RWPE2 (cell line): Measurements from ENCODE around the gene ADAMTS16.

ENCODE experiments used
- ATAC-seq: fragments of 200-7000 bp; cut with Tn5 transposase; 3 replicates; pipeline ENCODE4 v1.9.1; 2021; ENCODE audit warnings: low read depth
- DNase-seq: peaks from one replicate; pipeline ENCODE4 v3.0.0-alpha.2; 2020; ENCODE audit warnings: low spot score
- H3K27ac ChIP-seq: fragments of 450-650 bp; 2 replicates; pipeline ENCODE4 v1.5.1; 2017; ENCODE audit warnings: mild to moderate bottlenecking; ENCODE audit not compliant: poor library complexity, severe bottlenecking
- H3K27me3 ChIP-seq: fragments of 250-450 bp; sonication (Bioruptor Pico); 2 replicates; pipeline ENCODE4 v1.5.1; 2021; ENCODE audit warnings: mild to moderate bottlenecking, moderate library complexity; ENCODE audit not compliant: insufficient read depth, poor library complexity, severe bottlenecking
- H3K36me3 ChIP-seq: fragments of 250-450 bp; sonication (Bioruptor Pico); 2 replicates; pipeline ENCODE4 v1.5.1; 2020; ENCODE audit warnings: low read depth, mild to moderate bottlenecking, moderate library complexity
- H3K4me1 ChIP-seq: fragments of 250-450 bp; sonication (Bioruptor Pico); 2 replicates; pipeline ENCODE4 v1.5.1; 2021; ENCODE audit warnings: mild to moderate bottlenecking, moderate library complexity; ENCODE audit not compliant: insufficient read depth, poor library complexity, severe bottlenecking
- H3K4me3 ChIP-seq: fragments of 250-450 bp; sonication (Bioruptor Pico); 2 replicates; pipeline ENCODE4 v1.5.1; 2021; ENCODE audit warnings: mild to moderate bottlenecking, moderate library complexity; ENCODE audit not compliant: severe bottlenecking
- H3K9me3 ChIP-seq: fragments of 250-450 bp; sonication (Bioruptor Pico); 2 replicates; pipeline ENCODE4 v1.5.1; 2021; ENCODE audit warnings: mild to moderate bottlenecking, moderate library complexity; ENCODE audit not compliant: severe bottlenecking
- TF ChIP-seq, protein P1 (sequence below): fragments of 450-650 bp; IDR thresholded peaks from one replicate; pipeline ENCODE4 v1.5.1; 2017; ENCODE audit warnings: mild to moderate bottlenecking, moderate library complexity; ENCODE audit not compliant: poor library complexity, severe bottlenecking

The ADAMTS16 gene

DNA sequence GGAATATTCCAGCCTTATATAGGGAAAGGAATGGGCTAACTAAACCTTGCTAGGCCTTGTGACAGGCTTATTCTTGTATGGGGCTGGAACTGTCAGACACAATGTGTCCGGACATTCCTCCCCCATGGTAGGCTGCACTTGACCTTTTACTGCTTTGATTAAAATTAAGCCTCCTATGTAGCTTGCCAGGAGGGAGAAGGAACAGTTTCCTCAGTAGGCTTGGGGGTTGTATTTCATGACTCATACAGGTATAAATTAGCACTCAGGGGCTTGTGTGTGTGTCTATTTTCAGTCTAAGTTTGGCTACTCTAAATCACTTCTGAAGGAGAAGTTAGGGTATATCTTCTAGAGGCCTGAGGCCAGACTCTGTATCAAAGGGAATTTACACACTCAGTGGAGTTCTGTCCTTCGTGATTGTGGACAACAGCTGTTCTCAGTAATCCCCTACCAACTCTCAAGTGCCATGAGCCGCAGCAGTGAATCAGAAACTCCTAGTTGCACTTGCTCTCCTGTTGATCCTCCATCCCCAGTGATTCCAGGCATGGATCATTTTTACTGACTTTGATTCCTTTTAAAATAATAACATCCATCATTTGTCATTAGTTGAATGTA lies 16.4 kb downstream of the ADAMTS16 start:
- DNase-seq (no peak), ATAC-seq (no peak)
- TF ChIP-seq, protein P1, sequence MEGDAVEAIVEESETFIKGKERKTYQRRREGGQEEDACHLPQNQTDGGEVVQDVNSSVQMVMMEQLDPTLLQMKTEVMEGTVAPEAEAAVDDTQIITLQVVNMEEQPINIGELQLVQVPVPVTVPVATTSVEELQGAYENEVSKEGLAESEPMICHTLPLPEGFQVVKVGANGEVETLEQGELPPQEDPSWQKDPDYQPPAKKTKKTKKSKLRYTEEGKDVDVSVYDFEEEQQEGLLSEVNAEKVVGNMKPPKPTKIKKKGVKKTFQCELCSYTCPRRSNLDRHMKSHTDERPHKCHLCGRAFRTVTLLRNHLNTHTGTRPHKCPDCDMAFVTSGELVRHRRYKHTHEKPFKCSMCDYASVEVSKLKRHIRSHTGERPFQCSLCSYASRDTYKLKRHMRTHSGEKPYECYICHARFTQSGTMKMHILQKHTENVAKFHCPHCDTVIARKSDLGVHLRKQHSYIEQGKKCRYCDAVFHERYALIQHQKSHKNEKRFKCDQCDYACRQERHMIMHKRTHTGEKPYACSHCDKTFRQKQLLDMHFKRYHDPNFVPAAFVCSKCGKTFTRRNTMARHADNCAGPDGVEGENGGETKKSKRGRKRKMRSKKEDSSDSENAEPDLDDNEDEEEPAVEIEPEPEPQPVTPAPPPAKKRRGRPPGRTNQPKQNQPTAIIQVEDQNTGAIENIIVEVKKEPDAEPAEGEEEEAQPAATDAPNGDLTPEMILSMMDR, result no peak
- peaks cover 8% of the 10 kb centered on the region for H3K4me1 ChIP-seq
- H3K4me3 ChIP-seq, result no peak overlapping the region
- no peaks in the 10 kb centered on the region for H3K36me3 ChIP-seq
- H3K27ac ChIP-seq, result no peak overlapping the region
- no peaks in the 10 kb centered on the region for H3K27me3 ChIP-seq
- H3K9me3 ChIP-seq, result no peaks in the 10 kb centered on the region

DNA sequence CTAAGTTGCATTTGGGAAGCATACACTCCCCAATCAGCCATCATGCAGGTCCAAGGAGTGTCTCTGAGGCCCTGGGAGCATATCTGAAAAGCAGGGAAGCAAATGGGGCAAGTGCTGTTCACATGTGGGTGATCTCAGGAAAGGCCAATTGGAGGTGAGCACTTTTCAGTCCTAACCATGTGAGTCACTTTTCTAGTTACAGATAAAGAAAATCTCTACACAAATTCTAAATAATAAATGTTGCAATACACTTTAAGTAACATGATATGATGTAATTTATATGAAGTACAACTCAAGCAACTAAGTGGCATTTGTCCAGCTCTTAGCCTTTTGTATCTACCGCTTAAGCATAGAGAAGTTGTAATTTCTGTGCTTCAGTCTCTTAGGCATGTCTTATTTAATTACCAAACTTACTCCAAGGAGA lies 18.4 kb downstream of the ADAMTS16 start:
- Histone ChIP-seq H3K27ac (no peak overlapping the region), H3K4me1 (peaks cover 8% of the 10 kb centered on the region), H3K4me3 (no peak overlapping the region), H3K27me3 (no peaks in the 10 kb centered on the region), H3K36me3 (no peaks in the 10 kb centered on the region), H3K9me3 (no peaks in the 10 kb centered on the region)
- DNase-seq (no peak), ATAC-seq (peak; percentile 73)
- TF ChIP-seq, protein P1, result no peak

DNA sequence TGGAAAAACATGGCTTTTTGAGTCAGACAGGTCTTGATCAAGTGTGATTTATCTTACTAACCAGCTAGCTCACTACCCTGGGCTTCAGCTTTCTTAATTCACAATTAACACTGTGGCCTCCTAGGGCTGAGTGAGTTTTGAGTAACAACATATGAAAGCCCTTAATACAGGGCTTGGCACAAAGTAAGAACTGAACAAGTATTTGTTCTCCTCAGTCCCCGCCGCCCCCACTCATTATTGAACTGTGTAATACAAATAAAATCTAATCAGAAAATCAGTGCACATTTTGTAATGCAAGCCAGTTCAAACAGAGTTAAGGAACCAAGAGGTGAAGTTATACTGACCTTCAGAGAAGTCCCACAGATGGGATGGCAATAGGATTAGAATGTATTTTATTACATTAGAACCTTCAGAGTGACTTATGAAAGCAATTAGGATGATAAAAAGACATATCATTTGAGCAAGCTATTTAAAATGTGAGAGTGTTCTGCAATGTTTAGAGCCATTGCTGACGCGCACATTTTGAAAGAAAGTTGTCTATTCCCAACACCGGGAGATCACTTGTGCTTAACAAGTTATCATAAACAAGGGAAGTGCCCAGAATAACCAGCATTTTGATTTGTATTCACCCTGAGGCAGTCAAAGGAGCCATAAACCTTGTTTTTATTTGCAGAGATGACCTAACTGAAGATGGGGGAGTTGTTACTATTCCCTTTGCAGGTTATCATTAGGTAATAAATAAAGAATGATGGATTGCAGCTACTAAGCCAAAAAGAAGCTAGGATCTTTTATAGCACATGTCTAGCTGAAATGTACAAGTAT lies 19.4 kb downstream of the ADAMTS16 start:
- TF ChIP-seq, protein P1, result no peak
- H3K4me1 ChIP-seq, result peaks cover 8% of the 10 kb centered on the region
- H3K36me3 ChIP-seq, result no peaks in the 10 kb centered on the region
- no peak for ATAC-seq
- H3K4me3 ChIP-seq, result no peak overlapping the region
- no peak overlapping the region for H3K27ac ChIP-seq
- DNase-seq, result no peak
- H3K9me3 ChIP-seq, result no peaks in the 10 kb centered on the region
- no peaks in the 10 kb centered on the region for H3K27me3 ChIP-seq

DNA sequence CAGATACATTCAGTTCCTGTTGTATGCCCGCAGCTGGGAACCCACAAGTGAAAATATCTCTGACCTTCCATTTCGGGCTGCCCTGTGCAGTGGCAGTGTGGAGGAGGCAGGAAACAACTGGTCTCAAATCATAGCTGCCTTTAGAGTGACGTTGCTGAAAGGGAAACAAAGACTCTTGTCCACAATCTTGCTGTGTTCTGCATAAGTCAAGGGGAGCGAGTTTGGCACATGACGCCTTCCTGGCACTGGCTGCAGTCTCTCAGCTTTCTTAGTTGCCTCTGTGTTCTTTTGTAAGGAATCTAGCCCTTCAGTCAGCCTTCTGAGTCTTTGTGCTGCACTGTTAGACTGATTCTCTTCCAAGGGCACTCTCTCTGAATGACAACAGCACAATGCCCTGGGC lies 24.0 kb downstream of the ADAMTS16 start:
- Histone ChIP-seq H3K27me3 (no peaks in the 10 kb centered on the region), H3K27ac (no peak overlapping the region), H3K9me3 (no peaks in the 10 kb centered on the region), H3K4me1 (no peaks in the 10 kb centered on the region), H3K36me3 (no peaks in the 10 kb centered on the region), H3K4me3 (no peak overlapping the region)
- TF ChIP-seq, protein P1, result no peak
- DNase-seq (no peak), ATAC-seq (no peak)

DNA sequence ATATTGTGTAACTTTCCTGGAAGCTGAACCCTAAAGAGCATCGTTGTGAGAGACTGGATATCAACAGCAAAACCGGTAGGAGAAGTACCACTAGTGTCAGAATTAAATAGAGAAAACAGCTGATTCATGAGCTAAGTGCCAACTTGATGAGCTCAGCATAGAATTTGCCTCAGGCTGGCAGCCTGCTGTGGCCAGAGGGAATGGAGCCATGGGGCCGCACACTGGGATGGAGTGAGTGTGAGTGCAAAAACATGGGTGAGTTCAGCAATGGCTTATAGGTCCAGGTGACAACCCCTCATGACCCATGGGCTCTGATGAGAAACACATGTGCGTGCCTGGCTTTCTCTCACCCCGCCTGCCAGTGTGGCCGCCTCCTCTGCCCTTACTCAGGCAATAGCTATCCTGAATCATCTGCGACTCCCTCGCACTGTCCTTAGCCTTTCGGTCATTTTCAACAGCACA lies 25.4 kb downstream of the ADAMTS16 start:
- H3K27ac ChIP-seq, result no peak overlapping the region
- no peaks in the 10 kb centered on the region for H3K4me1 ChIP-seq
- H3K36me3 ChIP-seq, result no peaks in the 10 kb centered on the region
- ATAC-seq (peak; percentile 52), DNase-seq (no peak)
- H3K4me3 ChIP-seq, result no peak overlapping the region
- H3K9me3 ChIP-seq, result no peaks in the 10 kb centered on the region
- TF ChIP-seq, protein P1, result no peak
- no peaks in the 10 kb centered on the region for H3K27me3 ChIP-seq
